Sigmoid colon (tissue), 4 donors: ENCODE results near the gene NEDD1.

Source experiments
- POLR2AphosphoS5 ChIP-seq, 4 donors: sonication (generic); formaldehyde crosslinking; IDR thresholded peaks; one replicate each; pipeline ENCODE4 v1.6.1; 2017; ENCODE audit warnings: antibody characterized with exemption in 4 of 4
- TF ChIP-seq, protein P1 (sequence below), 4 experiments: fragments of 450-650 bp in 3 of 4; fragments of 200-600 bp in 1 of 4; IDR thresholded peaks; one replicate each; pipeline ENCODE4 v1.5.1; 2016 to 2019; ENCODE audit warnings: antibody characterized with exemption in 4 of 4, mild to moderate bottlenecking in 3 of 4, moderate library complexity in 2 of 4

DNA sequence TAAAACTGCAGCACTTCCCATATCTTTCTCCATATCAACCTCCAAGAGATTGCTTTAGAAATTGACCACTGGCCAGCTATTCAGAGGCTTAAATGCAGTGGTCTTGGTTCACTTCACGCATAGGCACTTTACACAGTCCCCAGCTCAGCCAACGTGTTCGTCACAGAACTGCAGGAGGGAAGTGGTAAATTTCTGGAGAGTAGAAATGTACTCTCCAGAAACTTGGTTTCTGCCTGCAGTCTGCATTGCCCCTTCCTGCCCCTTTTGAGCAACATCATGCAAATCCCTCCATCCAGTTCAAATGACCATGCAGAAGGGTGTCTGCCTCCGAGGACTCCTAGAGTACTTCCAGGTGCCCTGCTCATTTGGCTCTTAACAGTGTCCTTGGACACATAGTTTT is 42.7 kb upstream of the NEDD1 start:
- TF ChIP-seq, protein P1, sequence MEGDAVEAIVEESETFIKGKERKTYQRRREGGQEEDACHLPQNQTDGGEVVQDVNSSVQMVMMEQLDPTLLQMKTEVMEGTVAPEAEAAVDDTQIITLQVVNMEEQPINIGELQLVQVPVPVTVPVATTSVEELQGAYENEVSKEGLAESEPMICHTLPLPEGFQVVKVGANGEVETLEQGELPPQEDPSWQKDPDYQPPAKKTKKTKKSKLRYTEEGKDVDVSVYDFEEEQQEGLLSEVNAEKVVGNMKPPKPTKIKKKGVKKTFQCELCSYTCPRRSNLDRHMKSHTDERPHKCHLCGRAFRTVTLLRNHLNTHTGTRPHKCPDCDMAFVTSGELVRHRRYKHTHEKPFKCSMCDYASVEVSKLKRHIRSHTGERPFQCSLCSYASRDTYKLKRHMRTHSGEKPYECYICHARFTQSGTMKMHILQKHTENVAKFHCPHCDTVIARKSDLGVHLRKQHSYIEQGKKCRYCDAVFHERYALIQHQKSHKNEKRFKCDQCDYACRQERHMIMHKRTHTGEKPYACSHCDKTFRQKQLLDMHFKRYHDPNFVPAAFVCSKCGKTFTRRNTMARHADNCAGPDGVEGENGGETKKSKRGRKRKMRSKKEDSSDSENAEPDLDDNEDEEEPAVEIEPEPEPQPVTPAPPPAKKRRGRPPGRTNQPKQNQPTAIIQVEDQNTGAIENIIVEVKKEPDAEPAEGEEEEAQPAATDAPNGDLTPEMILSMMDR (IDR thresholded peaks at IDR 0.05): no peak
- TF ChIP-seq POLR2AphosphoS5 (IDR thresholded peaks at IDR 0.05): no peak
